IMR-90 (cell line): ENCODE measurements around the gene IL23A. TPM values are rescaled to one million over a fixed set of nuclear protein-coding genes. Genes with fewer than 3 reads are reported as not detected.

Experiments
- ATAC-seq: fragments of 200-7000 bp; cut with Tn5 transposase; 2 replicates; pipeline ENCODE4 v1.9.1; 2020; ENCODE audit warnings: low read depth, mild to moderate bottlenecking, moderate library complexity
- BruUV-seq: library from RNA; stranded (reverse); fragments of 400-500 nt; replicated peaks from 2 replicates; lab custom pipeline; 2021; lab: Mats Ljungman, UMichigan
- CTCF ChIA-PET: fragments of 300-600 bp; formaldehyde crosslinking; extraction: SDS; loops from one replicate; lab custom pipeline; 2021; ENCODE audit warnings: antibody characterized with exemption; lab: Yijun Ruan, JAX
- POLR2A ChIA-PET: fragments of 300-600 bp; sonication (Branson Sonifier 250); formaldehyde crosslinking; loops from one replicate; lab custom pipeline; 2022; ENCODE audit warnings: antibody characterized with exemption; ENCODE audit not compliant: unreplicated experiment; lab: Charles Lee
- DNase-seq: peaks from one replicate; pipeline ENCODE4 v3.0.0; 2013
- H2AFZ ChIP-seq: replicated peaks from 2 replicates; pipeline ENCODE3; 2013; ENCODE audit warnings: low read length, mild to moderate bottlenecking; ENCODE audit not compliant: poor library complexity
- H2AK5ac ChIP-seq: 2 replicates; pipeline ENCODE4 v1.6.1; 2013; ENCODE audit warnings: low read depth, low read length, inconsistent platforms
- H2AK9ac ChIP-seq: replicated peaks from 2 replicates; pipeline ENCODE3; 2013; ENCODE audit warnings: mild to moderate bottlenecking, low read depth, low read length, moderate library complexity; ENCODE audit not compliant: poor library complexity
- H2BK120ac ChIP-seq: 2 replicates; pipeline ENCODE4 v1.6.1; 2013; ENCODE audit warnings: low read depth, low read length, inconsistent platforms
- H2BK15ac ChIP-seq: 3 replicates; pipeline ENCODE4 v1.6.1; 2013; ENCODE audit warnings: low read depth, low read length, inconsistent platforms
- H2BK20ac ChIP-seq: 2 replicates; pipeline ENCODE4 v1.6.1; 2013; ENCODE audit warnings: low read depth, mild to moderate bottlenecking, inconsistent platforms, low read length, moderate library complexity
- H2BK5ac ChIP-seq: 2 replicates; pipeline ENCODE4 v1.6.1; 2013; ENCODE audit warnings: mild to moderate bottlenecking, low read depth, low read length, inconsistent platforms; ENCODE audit not compliant: poor library complexity, severe bottlenecking
- H3K14ac ChIP-seq: replicated peaks from 2 replicates; pipeline ENCODE4 v1.6.1; 2013; ENCODE audit warnings: low read depth, low read length, inconsistent platforms
- H3K18ac ChIP-seq: 2 replicates; pipeline ENCODE4 v1.6.1; 2013; ENCODE audit warnings: low read depth, low read length, control low read depth
- H3K23ac ChIP-seq: 2 replicates; pipeline ENCODE4 v1.6.1; 2013; ENCODE audit warnings: low read depth, low read length, inconsistent platforms
- H3K27ac ChIP-seq: 2 replicates; pipeline ENCODE4 v1.5.1; 2013; ENCODE audit warnings: mild to moderate bottlenecking, control low read depth, low read length; ENCODE audit not compliant: insufficient read depth
- H3K27me3 ChIP-seq: 2 replicates; pipeline ENCODE4 v1.6.1; 2013; ENCODE audit warnings: low read length; ENCODE audit not compliant: control insufficient read depth, insufficient read depth
- H3K36me3 ChIP-seq: 2 replicates; pipeline ENCODE4 v1.6.1; 2013; ENCODE audit warnings: low read length, mixed read lengths; ENCODE audit not compliant: control insufficient read depth, insufficient read depth
- H3K4ac ChIP-seq: 2 replicates; pipeline ENCODE4 v1.6.1; 2013; ENCODE audit warnings: low read depth, low read length, inconsistent platforms
- H3K4me1 ChIP-seq: 2 replicates; pipeline ENCODE4 v1.6.1; 2013; ENCODE audit warnings: low read length, mixed read lengths; ENCODE audit not compliant: control insufficient read depth, insufficient read depth
- H3K4me2 ChIP-seq: 2 replicates; pipeline ENCODE4 v1.6.1; 2013; ENCODE audit warnings: low read depth, mild to moderate bottlenecking, control low read depth, low read length, moderate library complexity
- H3K4me3 ChIP-seq: 2 replicates; pipeline ENCODE4 v1.5.1; 2013; ENCODE audit warnings: low read depth, mild to moderate bottlenecking, control low read depth, low read length, moderate library complexity; ENCODE audit not compliant: insufficient read depth
- H3K56ac ChIP-seq: 2 replicates; pipeline ENCODE4 v1.6.1; 2013; ENCODE audit warnings: low read length, inconsistent platforms; ENCODE audit not compliant: insufficient read depth; ENCODE audit errors: extremely low read depth
- H3K79me1 ChIP-seq, 2 experiments: 2 replicates each; pipeline ENCODE4 v1.6.1; 2013; ENCODE audit warnings: low read length in 2 of 2, inconsistent platforms in 1 of 2, low read depth in 1 of 2
- H3K9ac ChIP-seq: 2 replicates; pipeline ENCODE4 v1.6.1; 2013; ENCODE audit warnings: low read depth, low read length, control low read depth
- H3K9me1 ChIP-seq: 2 replicates; pipeline ENCODE4 v1.6.1; 2013; ENCODE audit warnings: low read length, inconsistent platforms; ENCODE audit not compliant: insufficient read depth
- H3K9me3 ChIP-seq: 2 replicates; pipeline ENCODE4 v1.6.1; 2013; ENCODE audit warnings: low read length; ENCODE audit not compliant: control insufficient read depth, insufficient read depth
- H4K20me1 ChIP-seq: 2 replicates; pipeline ENCODE4 v1.6.1; 2013; ENCODE audit warnings: low read length, inconsistent platforms; ENCODE audit not compliant: insufficient read depth
- H4K5ac ChIP-seq: 2 replicates; pipeline ENCODE4 v1.6.1; 2013; ENCODE audit warnings: mild to moderate bottlenecking, low read depth, low read length, control low read depth
- H4K8ac ChIP-seq, 2 experiments: 2 replicates each; pipeline ENCODE4 v1.6.1; 2013; ENCODE audit warnings: low read depth in 2 of 2, low read length in 2 of 2, control low read depth in 1 of 2, inconsistent platforms in 1 of 2
- H4K91ac ChIP-seq: 2 replicates; pipeline ENCODE4 v1.6.1; 2013; ENCODE audit warnings: low read depth, low read length, inconsistent platforms; ENCODE audit not compliant: insufficient read depth
- POLR2A ChIP-seq: IDR thresholded peaks from 2 replicates; pipeline ENCODE4 v1.6.1; 2012; ENCODE audit warnings: mild to moderate bottlenecking, low read depth, low read length
- RAD21 ChIP-seq: IDR thresholded peaks from 2 replicates; pipeline ENCODE4 v1.6.1; 2012; ENCODE audit warnings: low read length, improper control_type of control experiment
- WGBS, 2 experiments: methylation state at CpG; one replicate each; pipeline versions ENCODE4 v1.1.5 to v1.1.7; 2013; ENCODE audit warnings: missing lambda C conversion rate in 2 of 2; ENCODE audit not compliant: insufficient read length in 1 of 2; ENCODE audit errors: extremely low coverage in 2 of 2; 5-methylcytosine and 5-hydroxymethylcytosine counted together
- dilution Hi-C: fragments of 300-500 bp; cut with HindIII; formaldehyde crosslinking; loops from one replicate; pipeline ENCODE4 v1.14.3; 2018; ENCODE audit warnings: low sequenced_read_pairs; ENCODE audit not compliant: unreplicated experiment
- in situ Hi-C: fragments of 300-500 bp; cut with MboI; formaldehyde crosslinking; loops from 3 replicates; pipeline ENCODE4 v1.14.3; 2019; ENCODE audit warnings: low sequenced_read_pairs, inconsistent platforms, mixed read lengths
- intact Hi-C: fragments of 100-400 bp; cut with micrococcal nuclease; formaldehyde crosslinking; loops from 2 replicates; pipeline ENCODE4 v1.10.0; 2022
- polyA plus RNA-seq, 3 experiments: library from polyadenylated mRNA; depleted of rRNA; stranded (reverse); fragments of >200 nt; gene quantifications; 2 replicates each; pipeline ENCODE4 v1.2.3, GENCODE V29; 2012; ENCODE audit warnings: low replicate concordance in 1 of 3
- total RNA-seq: library from RNA; depleted of rRNA; stranded (reverse); fragments of >200 nt; gene quantifications from 2 replicates; pipeline ENCODE4 v1.2.3, GENCODE V29; 2012
- TF ChIP-seq, protein P1 (sequence below): conservative IDR thresholded peaks from 2 replicates; pipeline ENCODE4 v1.5.1; 2012; ENCODE audit warnings: mild to moderate bottlenecking, low read depth, low read length, improper control_type of control experiment

The IL23A gene
- total and polyA plus RNA-seq, 2 of the 4 experiments (the other 2 are of a cell fraction), result 0.55 TPM; not detected in 1

- H3K23ac ChIP-seq, result no peak overlapping the region
- H4K20me1 ChIP-seq, result no peaks in the 10 kb centered on the region
- no peak overlapping the region for H3K18ac ChIP-seq
- H3K79me1 ChIP-seq, result no peaks in the 10 kb centered on the region
- intact Hi-C loops (loop anchor here (5.0 kb wide), 1 partner anchor 84 kb away; no protein-coding TSS in a partner anchor), dilution Hi-C loops (no loop called here), in situ Hi-C loops (no loop called here)
- CTCF ChIA-PET, result no interaction called here
- no peak overlapping the region for H3K9ac ChIP-seq
- no peak overlapping the region for H3K27ac ChIP-seq
- no peak overlapping the region for H3K4me2 ChIP-seq
- no peak overlapping the region for H2BK120ac ChIP-seq
- H2BK15ac ChIP-seq, result no peak overlapping the region
- H3K9me1 ChIP-seq, result no peaks in the 10 kb centered on the region
- H3K4me3 ChIP-seq, result no peak overlapping the region
- no peaks in the 10 kb centered on the region for H3K36me3 ChIP-seq
- H3K4me1 ChIP-seq, result no peaks in the 10 kb centered on the region
- POLR2A ChIA-PET, result no interaction called here
- WGBS, 2 experiments, result no CpG with 5 or more reads among the region's 1 CpG
- no peak overlapping the region for H4K5ac ChIP-seq
- H3K4ac ChIP-seq, result no peak overlapping the region
- no TSS peak for BruUV-seq
- no peak overlapping the region for H3K56ac ChIP-seq
- no peak overlapping the region for H2AK9ac ChIP-seq
- no peak overlapping the region for H2AK5ac ChIP-seq
- TF ChIP-seq RAD21 (no peak), POLR2A (no peak)
- TF ChIP-seq, protein P1, sequence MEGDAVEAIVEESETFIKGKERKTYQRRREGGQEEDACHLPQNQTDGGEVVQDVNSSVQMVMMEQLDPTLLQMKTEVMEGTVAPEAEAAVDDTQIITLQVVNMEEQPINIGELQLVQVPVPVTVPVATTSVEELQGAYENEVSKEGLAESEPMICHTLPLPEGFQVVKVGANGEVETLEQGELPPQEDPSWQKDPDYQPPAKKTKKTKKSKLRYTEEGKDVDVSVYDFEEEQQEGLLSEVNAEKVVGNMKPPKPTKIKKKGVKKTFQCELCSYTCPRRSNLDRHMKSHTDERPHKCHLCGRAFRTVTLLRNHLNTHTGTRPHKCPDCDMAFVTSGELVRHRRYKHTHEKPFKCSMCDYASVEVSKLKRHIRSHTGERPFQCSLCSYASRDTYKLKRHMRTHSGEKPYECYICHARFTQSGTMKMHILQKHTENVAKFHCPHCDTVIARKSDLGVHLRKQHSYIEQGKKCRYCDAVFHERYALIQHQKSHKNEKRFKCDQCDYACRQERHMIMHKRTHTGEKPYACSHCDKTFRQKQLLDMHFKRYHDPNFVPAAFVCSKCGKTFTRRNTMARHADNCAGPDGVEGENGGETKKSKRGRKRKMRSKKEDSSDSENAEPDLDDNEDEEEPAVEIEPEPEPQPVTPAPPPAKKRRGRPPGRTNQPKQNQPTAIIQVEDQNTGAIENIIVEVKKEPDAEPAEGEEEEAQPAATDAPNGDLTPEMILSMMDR, result no peak
- H4K8ac ChIP-seq, result no peak overlapping the region
- H2AFZ ChIP-seq, result no peak overlapping the region
- no peak overlapping the region for H3K14ac ChIP-seq
- peaks cover 4% of the 10 kb centered on the region for H3K27me3 ChIP-seq
- ATAC-seq, result no peak
- H3K9me3 ChIP-seq, result no peaks in the 10 kb centered on the region
- H2BK20ac ChIP-seq, result no peak overlapping the region
- H4K91ac ChIP-seq, result no peak overlapping the region
- no peak overlapping the region for H2BK5ac ChIP-seq
- no peak for DNase-seq
Observed at GRCh38 chr12:56377989-56378316, 39.3 kb downstream of the IL23A start.
